IMR-90 (cell line): ENCODE data around the gene TMEM121B. TPM values are rescaled to one million over a fixed set of nuclear protein-coding genes. Genes with fewer than 3 reads are reported as not detected.

Experiments used
- ATAC-seq: fragments of 200-7000 bp; cut with Tn5 transposase; 2 replicates; pipeline ENCODE4 v1.9.1; 2020; ENCODE audit warnings: low read depth, mild to moderate bottlenecking, moderate library complexity
- BruUV-seq: library from RNA; stranded (reverse); fragments of 400-500 nt; replicated peaks from 2 replicates; lab custom pipeline; 2021; lab: Mats Ljungman, UMichigan
- CTCF ChIA-PET: fragments of 300-600 bp; formaldehyde crosslinking; extraction: SDS; loops from one replicate; lab custom pipeline; 2021; ENCODE audit warnings: antibody characterized with exemption; lab: Yijun Ruan, JAX
- POLR2A ChIA-PET: fragments of 300-600 bp; sonication (Branson Sonifier 250); formaldehyde crosslinking; loops from one replicate; lab custom pipeline; 2022; ENCODE audit warnings: antibody characterized with exemption; ENCODE audit not compliant: unreplicated experiment; lab: Charles Lee
- DNase-seq: peaks from one replicate; pipeline ENCODE4 v3.0.0; 2013
- H2AFZ ChIP-seq: replicated peaks from 2 replicates; pipeline ENCODE3; 2013; ENCODE audit warnings: low read length, mild to moderate bottlenecking; ENCODE audit not compliant: poor library complexity
- H2AK5ac ChIP-seq: 2 replicates; pipeline ENCODE4 v1.6.1; 2013; ENCODE audit warnings: low read depth, low read length, inconsistent platforms
- H2AK9ac ChIP-seq: replicated peaks from 2 replicates; pipeline ENCODE3; 2013; ENCODE audit warnings: mild to moderate bottlenecking, low read depth, low read length, moderate library complexity; ENCODE audit not compliant: poor library complexity
- H2BK120ac ChIP-seq: 2 replicates; pipeline ENCODE4 v1.6.1; 2013; ENCODE audit warnings: low read depth, low read length, inconsistent platforms
- H2BK15ac ChIP-seq: 3 replicates; pipeline ENCODE4 v1.6.1; 2013; ENCODE audit warnings: low read depth, low read length, inconsistent platforms
- H2BK20ac ChIP-seq: 2 replicates; pipeline ENCODE4 v1.6.1; 2013; ENCODE audit warnings: low read depth, mild to moderate bottlenecking, inconsistent platforms, low read length, moderate library complexity
- H2BK5ac ChIP-seq: 2 replicates; pipeline ENCODE4 v1.6.1; 2013; ENCODE audit warnings: mild to moderate bottlenecking, low read depth, low read length, inconsistent platforms; ENCODE audit not compliant: poor library complexity, severe bottlenecking
- H3K14ac ChIP-seq: replicated peaks from 2 replicates; pipeline ENCODE4 v1.6.1; 2013; ENCODE audit warnings: low read depth, low read length, inconsistent platforms
- H3K18ac ChIP-seq: 2 replicates; pipeline ENCODE4 v1.6.1; 2013; ENCODE audit warnings: low read depth, low read length, control low read depth
- H3K23ac ChIP-seq: 2 replicates; pipeline ENCODE4 v1.6.1; 2013; ENCODE audit warnings: low read depth, low read length, inconsistent platforms
- H3K27ac ChIP-seq: 2 replicates; pipeline ENCODE4 v1.5.1; 2013; ENCODE audit warnings: mild to moderate bottlenecking, control low read depth, low read length; ENCODE audit not compliant: insufficient read depth
- H3K27me3 ChIP-seq: 2 replicates; pipeline ENCODE4 v1.6.1; 2013; ENCODE audit warnings: low read length; ENCODE audit not compliant: control insufficient read depth, insufficient read depth
- H3K36me3 ChIP-seq: 2 replicates; pipeline ENCODE4 v1.6.1; 2013; ENCODE audit warnings: low read length, mixed read lengths; ENCODE audit not compliant: control insufficient read depth, insufficient read depth
- H3K4ac ChIP-seq: 2 replicates; pipeline ENCODE4 v1.6.1; 2013; ENCODE audit warnings: low read depth, low read length, inconsistent platforms
- H3K4me1 ChIP-seq: 2 replicates; pipeline ENCODE4 v1.6.1; 2013; ENCODE audit warnings: low read length, mixed read lengths; ENCODE audit not compliant: control insufficient read depth, insufficient read depth
- H3K4me2 ChIP-seq: 2 replicates; pipeline ENCODE4 v1.6.1; 2013; ENCODE audit warnings: low read depth, mild to moderate bottlenecking, control low read depth, low read length, moderate library complexity
- H3K4me3 ChIP-seq: 2 replicates; pipeline ENCODE4 v1.5.1; 2013; ENCODE audit warnings: low read depth, mild to moderate bottlenecking, control low read depth, low read length, moderate library complexity; ENCODE audit not compliant: insufficient read depth
- H3K56ac ChIP-seq: 2 replicates; pipeline ENCODE4 v1.6.1; 2013; ENCODE audit warnings: low read length, inconsistent platforms; ENCODE audit not compliant: insufficient read depth; ENCODE audit errors: extremely low read depth
- H3K79me1 ChIP-seq, 2 experiments: 2 replicates each; pipeline ENCODE4 v1.6.1; 2013; ENCODE audit warnings: low read length in 2 of 2, inconsistent platforms in 1 of 2, low read depth in 1 of 2
- H3K9ac ChIP-seq: 2 replicates; pipeline ENCODE4 v1.6.1; 2013; ENCODE audit warnings: low read depth, low read length, control low read depth
- H3K9me1 ChIP-seq: 2 replicates; pipeline ENCODE4 v1.6.1; 2013; ENCODE audit warnings: low read length, inconsistent platforms; ENCODE audit not compliant: insufficient read depth
- H3K9me3 ChIP-seq: 2 replicates; pipeline ENCODE4 v1.6.1; 2013; ENCODE audit warnings: low read length; ENCODE audit not compliant: control insufficient read depth, insufficient read depth
- H4K20me1 ChIP-seq: 2 replicates; pipeline ENCODE4 v1.6.1; 2013; ENCODE audit warnings: low read length, inconsistent platforms; ENCODE audit not compliant: insufficient read depth
- H4K5ac ChIP-seq: 2 replicates; pipeline ENCODE4 v1.6.1; 2013; ENCODE audit warnings: mild to moderate bottlenecking, low read depth, low read length, control low read depth
- H4K8ac ChIP-seq, 2 experiments: 2 replicates each; pipeline ENCODE4 v1.6.1; 2013; ENCODE audit warnings: low read depth in 2 of 2, low read length in 2 of 2, control low read depth in 1 of 2, inconsistent platforms in 1 of 2
- H4K91ac ChIP-seq: 2 replicates; pipeline ENCODE4 v1.6.1; 2013; ENCODE audit warnings: low read depth, low read length, inconsistent platforms; ENCODE audit not compliant: insufficient read depth
- BHLHE40 ChIP-seq: fragments of 150-350 bp; IDR thresholded peaks from 2 replicates; pipeline ENCODE4 v1.6.1; 2016; ENCODE audit warnings: mild to moderate bottlenecking, low read depth, low read length
- CTCF ChIP-seq: conservative IDR thresholded peaks from 2 replicates; pipeline ENCODE4 v1.5.1; 2012; ENCODE audit warnings: mild to moderate bottlenecking, low read depth, low read length, improper control_type of control experiment
- MAZ ChIP-seq: IDR thresholded peaks from 2 replicates; pipeline ENCODE4 v1.6.1; 2012; ENCODE audit warnings: low read depth, mild to moderate bottlenecking, low read length, improper control_type of control experiment, moderate library complexity, borderline replicate concordance
- NFE2L2 ChIP-seq: fragments of 150-350 bp; IDR thresholded peaks from 2 replicates; pipeline ENCODE4 v1.6.1; 2016; ENCODE audit warnings: low read depth, mild to moderate bottlenecking, low read length
- POLR2A ChIP-seq: IDR thresholded peaks from 2 replicates; pipeline ENCODE4 v1.6.1; 2012; ENCODE audit warnings: mild to moderate bottlenecking, low read depth, low read length
- RAD21 ChIP-seq: IDR thresholded peaks from 2 replicates; pipeline ENCODE4 v1.6.1; 2012; ENCODE audit warnings: low read length, improper control_type of control experiment
- WGBS, 2 experiments: methylation state at CpG; one replicate each; pipeline versions ENCODE4 v1.1.5 to v1.1.7; 2013; ENCODE audit warnings: missing lambda C conversion rate in 2 of 2; ENCODE audit not compliant: insufficient read length in 1 of 2; ENCODE audit errors: extremely low coverage in 2 of 2; 5-methylcytosine and 5-hydroxymethylcytosine counted together
- dilution Hi-C: fragments of 300-500 bp; cut with HindIII; formaldehyde crosslinking; loops from one replicate; pipeline ENCODE4 v1.14.3; 2018; ENCODE audit warnings: low sequenced_read_pairs; ENCODE audit not compliant: unreplicated experiment
- in situ Hi-C: fragments of 300-500 bp; cut with MboI; formaldehyde crosslinking; loops from 3 replicates; pipeline ENCODE4 v1.14.3; 2019; ENCODE audit warnings: low sequenced_read_pairs, inconsistent platforms, mixed read lengths
- intact Hi-C: fragments of 100-400 bp; cut with micrococcal nuclease; formaldehyde crosslinking; loops from 2 replicates; pipeline ENCODE4 v1.10.0; 2022
- polyA plus RNA-seq, 3 experiments: library from polyadenylated mRNA; depleted of rRNA; stranded (reverse); fragments of >200 nt; gene quantifications; 2 replicates each; pipeline ENCODE4 v1.2.3, GENCODE V29; 2012; ENCODE audit warnings: low replicate concordance in 1 of 3
- total RNA-seq: library from RNA; depleted of rRNA; stranded (reverse); fragments of >200 nt; gene quantifications from 2 replicates; pipeline ENCODE4 v1.2.3, GENCODE V29; 2012
- TF ChIP-seq, protein P1 (sequence below): fragments of 150-350 bp; IDR thresholded peaks from 2 replicates; pipeline ENCODE4 v1.6.1; 2017; ENCODE audit warnings: mild to moderate bottlenecking, antibody characterized with exemption, low read length, low read depth
- TF ChIP-seq, protein P2 (sequence below): fragments of 150-350 bp; IDR thresholded peaks from 2 replicates; pipeline ENCODE4 v1.6.1; 2016; ENCODE audit warnings: low read depth, mild to moderate bottlenecking, low read length, moderate library complexity, borderline replicate concordance

TMEM121B gene
- total and polyA plus RNA-seq, 2 of the 4 experiments (the other 2 are of a cell fraction): under 0.01 to 0.29 TPM

- BruUV-seq: no TSS peak
- WGBS, 2 experiments: 91% methylated on average over 13 of the region's 16 CpGs; no CpG with 5 or more reads in 1 of the 2 experiments
- Histone ChIP-seq H3K4me3 (no peak overlapping the region), H4K91ac (no peak overlapping the region), H3K4me2 (no peak overlapping the region), H2BK20ac (no peak overlapping the region), H2BK5ac (no peak overlapping the region), H2AFZ (no peak overlapping the region), H3K56ac (no peak overlapping the region), H3K9ac (no peak overlapping the region), H3K9me1 (no peaks in the 10 kb centered on the region), H4K20me1 (no peaks in the 10 kb centered on the region), H3K4ac (no peak overlapping the region), H3K9me3 (no peaks in the 10 kb centered on the region), H3K27ac (no peak overlapping the region), H3K14ac (no peak overlapping the region), H2BK120ac (no peak overlapping the region), H2BK15ac (no peak overlapping the region), H3K27me3 (no peaks in the 10 kb centered on the region), H4K8ac (no peak overlapping the region), H2AK9ac (no peak overlapping the region), H4K5ac (no peak overlapping the region), H3K79me1 (no peaks in the 10 kb centered on the region), H3K23ac (no peak overlapping the region), H3K36me3 (peaks cover 38% of the 10 kb centered on the region), H3K18ac (no peak overlapping the region), H3K4me1 (no peaks in the 10 kb centered on the region), H2AK5ac (no peak overlapping the region)
- dilution Hi-C loops (no loop called here), intact Hi-C loops (no loop called here), in situ Hi-C loops (no loop called here)
- no peak for ATAC-seq
- TF ChIP-seq NFE2L2: no peak
- TF ChIP-seq, protein P1, sequence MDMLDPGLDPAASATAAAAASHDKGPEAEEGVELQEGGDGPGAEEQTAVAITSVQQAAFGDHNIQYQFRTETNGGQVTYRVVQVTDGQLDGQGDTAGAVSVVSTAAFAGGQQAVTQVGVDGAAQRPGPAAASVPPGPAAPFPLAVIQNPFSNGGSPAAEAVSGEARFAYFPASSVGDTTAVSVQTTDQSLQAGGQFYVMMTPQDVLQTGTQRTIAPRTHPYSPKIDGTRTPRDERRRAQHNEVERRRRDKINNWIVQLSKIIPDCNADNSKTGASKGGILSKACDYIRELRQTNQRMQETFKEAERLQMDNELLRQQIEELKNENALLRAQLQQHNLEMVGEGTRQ: no peak
- TF ChIP-seq RAD21: no peak
- no peak for TF ChIP-seq MAZ
- TF ChIP-seq, protein P2, sequence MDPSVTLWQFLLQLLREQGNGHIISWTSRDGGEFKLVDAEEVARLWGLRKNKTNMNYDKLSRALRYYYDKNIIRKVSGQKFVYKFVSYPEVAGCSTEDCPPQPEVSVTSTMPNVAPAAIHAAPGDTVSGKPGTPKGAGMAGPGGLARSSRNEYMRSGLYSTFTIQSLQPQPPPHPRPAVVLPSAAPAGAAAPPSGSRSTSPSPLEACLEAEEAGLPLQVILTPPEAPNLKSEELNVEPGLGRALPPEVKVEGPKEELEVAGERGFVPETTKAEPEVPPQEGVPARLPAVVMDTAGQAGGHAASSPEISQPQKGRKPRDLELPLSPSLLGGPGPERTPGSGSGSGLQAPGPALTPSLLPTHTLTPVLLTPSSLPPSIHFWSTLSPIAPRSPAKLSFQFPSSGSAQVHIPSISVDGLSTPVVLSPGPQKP: no peak
- no peak for TF ChIP-seq BHLHE40
- no peak for TF ChIP-seq CTCF
- no peak for TF ChIP-seq POLR2A
- ChIA-PET CTCF (no interaction called here), POLR2A (no interaction called here)
- DNase-seq: no peak
Observed at GRCh38 chr22:17109976-17110375, 11.2 kb downstream of the TMEM121B start.
